ENCODE measurements around the gene GPR158.

The GPR158 gene

DNA sequence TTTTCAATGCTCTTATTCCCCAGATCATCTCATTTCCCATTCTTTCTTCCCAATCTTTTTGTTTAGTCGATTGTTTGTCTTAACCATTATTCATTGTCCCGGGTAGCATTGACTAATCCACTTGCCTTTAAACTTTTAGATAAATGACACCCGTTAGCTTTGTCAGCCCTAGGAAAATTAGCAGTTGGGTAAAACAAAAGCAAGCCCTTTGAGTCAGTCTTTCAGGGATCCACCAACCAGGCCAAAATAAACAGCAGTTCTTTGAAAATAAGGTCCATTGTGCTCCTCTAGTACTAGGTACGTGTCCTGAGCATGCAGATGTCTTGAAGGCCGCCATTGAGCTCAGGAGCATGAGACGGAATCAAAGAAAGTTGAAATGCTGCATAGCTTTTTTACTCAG is 389.6 kb downstream of the GPR158 start:
- H3K36me3 ChIP-seq (replicated peaks in 1 of 2; ENCODE audit: control insufficient read depth in 2 of 2, insufficient read depth in 2 of 2, low read length in 2 of 2), result no peaks in the 10 kb centered on the region
- WGBS, 2 donors (ENCODE audit: extremely low coverage in 2 of 2, insufficient read length in 2 of 2, insufficient replicate concordance in 1 of 2), result no CpG with 5 or more reads among the region's 6 CpGs
- H2BK5ac ChIP-seq (ENCODE audit: low read length), result no peak overlapping the region
- H2AK5ac ChIP-seq (ENCODE audit: low read depth, low read length), result no peak overlapping the region
- no peak overlapping the region for H3K27ac ChIP-seq (replicated peaks; ENCODE audit: low read length)
- H4K8ac ChIP-seq (ENCODE audit: low read depth, low read length), result no peak overlapping the region
- no peak overlapping the region for H3K4me3 ChIP-seq (ENCODE audit: low read length in 2 of 2)
- no peak overlapping the region for H3K9ac ChIP-seq (ENCODE audit: low read depth, low read length, poor library complexity)
- no peak overlapping the region for H2AFZ ChIP-seq (ENCODE audit: low read length)
- H2BK15ac ChIP-seq (ENCODE audit: low read length), result no peak overlapping the region
- no peak overlapping the region for H4K91ac ChIP-seq (ENCODE audit: low read depth, low read length, poor library complexity)
- no peak overlapping the region for H3K18ac ChIP-seq (ENCODE audit: low read length)
- H3K4me2 ChIP-seq (ENCODE audit: insufficient read depth, low read length, poor library complexity, severe bottlenecking), result no peak overlapping the region
- H3K14ac ChIP-seq (ENCODE audit: low read length), result no peak overlapping the region
- no peak overlapping the region for H3K4ac ChIP-seq (ENCODE audit: low read length)
- no peaks in the 10 kb centered on the region for H3K4me1 ChIP-seq (ENCODE audit: control insufficient read depth in 2 of 2, insufficient read depth in 1 of 2, low read depth in 1 of 2, low read length in 2 of 2)
- DNase-seq (ENCODE audit: low spot score), result no peak
- H3K9me3 ChIP-seq (replicated peaks in 1 of 2; ENCODE audit: control insufficient read depth in 2 of 2, insufficient read depth in 1 of 2, low read depth in 1 of 2, low read length in 2 of 2), result no peaks in the 10 kb centered on the region
- H2BK120ac ChIP-seq (ENCODE audit: low read depth, low read length), result no peak overlapping the region
- H2BK12ac ChIP-seq (ENCODE audit: low read length), result no peak overlapping the region
- no peaks in the 10 kb centered on the region for H3K27me3 ChIP-seq (ENCODE audit: control insufficient read depth in 3 of 3, insufficient read depth in 3 of 3, low read depth in 1 of 3, low read length in 3 of 3)
- H3K79me1 ChIP-seq (ENCODE audit: low read depth, low read length), result no peaks in the 10 kb centered on the region
- H3K23ac ChIP-seq (ENCODE audit: low read depth, low read length, poor library complexity), result no peak overlapping the region

DNA sequence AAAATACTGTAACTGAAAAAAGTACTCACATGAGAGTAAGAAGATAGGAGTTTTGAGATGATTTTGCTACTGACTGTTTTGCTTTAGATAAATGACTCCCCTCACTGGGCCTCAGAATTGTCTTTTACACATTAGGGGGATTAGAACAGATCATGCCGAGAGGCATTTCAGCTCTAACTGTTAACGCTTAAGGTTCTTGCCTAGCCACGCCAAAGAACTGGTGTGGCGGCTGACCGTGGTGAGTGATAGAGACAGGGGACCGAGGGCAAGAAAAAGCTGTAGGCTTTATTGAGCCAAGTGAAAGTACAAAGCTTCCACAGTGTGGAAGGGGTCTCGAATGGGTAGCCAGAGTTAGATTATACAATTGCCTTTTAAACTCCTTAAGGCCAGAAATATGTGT is 390.8 kb downstream of the GPR158 start:
- H3K27me3 ChIP-seq (ENCODE audit: control insufficient read depth in 3 of 3, insufficient read depth in 3 of 3, low read depth in 1 of 3, low read length in 3 of 3), result no peaks in the 10 kb centered on the region
- H3K4ac ChIP-seq (ENCODE audit: low read length), result no peak overlapping the region
- no peak overlapping the region for H4K91ac ChIP-seq (ENCODE audit: low read depth, low read length, poor library complexity)
- no peak overlapping the region for H2AFZ ChIP-seq (ENCODE audit: low read length)
- no peak overlapping the region for H3K9ac ChIP-seq (ENCODE audit: low read depth, low read length, poor library complexity)
- H3K4me3 ChIP-seq (ENCODE audit: low read length in 2 of 2), result no peak overlapping the region
- no peak overlapping the region for H2BK12ac ChIP-seq (ENCODE audit: low read length)
- no peak overlapping the region for H3K14ac ChIP-seq (ENCODE audit: low read length)
- H3K4me2 ChIP-seq (ENCODE audit: insufficient read depth, low read length, poor library complexity, severe bottlenecking), result no peak overlapping the region
- H2BK120ac ChIP-seq (ENCODE audit: low read depth, low read length), result no peak overlapping the region
- no peak overlapping the region for H2BK5ac ChIP-seq (ENCODE audit: low read length)
- no peak overlapping the region for H4K8ac ChIP-seq (ENCODE audit: low read depth, low read length)
- H2AK5ac ChIP-seq (ENCODE audit: low read depth, low read length), result no peak overlapping the region
- H3K23ac ChIP-seq (ENCODE audit: low read depth, low read length, poor library complexity), result no peak overlapping the region
- H3K27ac ChIP-seq (replicated peaks; ENCODE audit: low read length), result no peak overlapping the region
- H3K18ac ChIP-seq (ENCODE audit: low read length), result no peak overlapping the region
- H3K36me3 ChIP-seq (replicated peaks in 1 of 2; ENCODE audit: control insufficient read depth in 2 of 2, insufficient read depth in 2 of 2, low read length in 2 of 2), result no peaks in the 10 kb centered on the region
- H3K4me1 ChIP-seq (ENCODE audit: control insufficient read depth in 2 of 2, insufficient read depth in 1 of 2, low read depth in 1 of 2, low read length in 2 of 2), result no peaks in the 10 kb centered on the region
- no peaks in the 10 kb centered on the region for H3K79me1 ChIP-seq (ENCODE audit: low read depth, low read length)
- DNase-seq (ENCODE audit: low spot score), result no peak
- H2BK15ac ChIP-seq (ENCODE audit: low read length), result no peak overlapping the region
- no CpG with 5 or more reads among the region's 7 CpGs for WGBS, 2 donors (ENCODE audit: extremely low coverage in 2 of 2, insufficient read length in 2 of 2, insufficient replicate concordance in 1 of 2)
- H3K9me3 ChIP-seq (replicated peaks in 1 of 2; ENCODE audit: control insufficient read depth in 2 of 2, insufficient read depth in 1 of 2, low read depth in 1 of 2, low read length in 2 of 2), result no peaks in the 10 kb centered on the region

DNA sequence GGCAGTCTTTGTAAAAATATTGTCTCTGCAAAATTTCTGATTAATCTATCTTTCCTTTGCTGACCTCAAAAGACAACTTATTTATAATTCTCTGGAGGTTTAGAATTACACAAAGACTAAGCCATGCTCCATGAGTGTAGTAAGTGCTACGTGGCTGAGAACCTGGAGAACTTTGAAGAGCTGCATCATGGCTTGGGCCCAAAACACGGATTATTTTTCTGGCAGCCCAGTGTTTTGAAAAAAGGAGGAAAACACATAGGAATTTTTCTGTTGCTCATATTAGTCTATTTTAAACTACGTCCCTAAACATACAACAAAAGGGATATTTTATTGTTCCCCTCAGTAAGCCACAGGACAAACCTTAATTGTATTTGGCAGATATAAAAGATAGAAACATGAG is 398.5 kb downstream of the GPR158 start:
- no peak overlapping the region for H2AK5ac ChIP-seq (ENCODE audit: low read depth, low read length)
- H3K18ac ChIP-seq (ENCODE audit: low read length), result no peak overlapping the region
- no peak overlapping the region for H2AFZ ChIP-seq (ENCODE audit: low read length)
- no peaks in the 10 kb centered on the region for H3K4me1 ChIP-seq (ENCODE audit: control insufficient read depth in 2 of 2, insufficient read depth in 1 of 2, low read depth in 1 of 2, low read length in 2 of 2)
- H3K4me3 ChIP-seq (ENCODE audit: low read length in 2 of 2), result no peak overlapping the region
- H2BK15ac ChIP-seq (ENCODE audit: low read length), result no peak overlapping the region
- no CpG with 5 or more reads among the region's 3 CpGs for WGBS, 2 donors (ENCODE audit: extremely low coverage in 2 of 2, insufficient read length in 2 of 2, insufficient replicate concordance in 1 of 2)
- H2BK5ac ChIP-seq (ENCODE audit: low read length), result no peak overlapping the region
- no peak overlapping the region for H4K91ac ChIP-seq (ENCODE audit: low read depth, low read length, poor library complexity)
- no peak overlapping the region for H3K4ac ChIP-seq (ENCODE audit: low read length)
- no peaks in the 10 kb centered on the region for H3K9me3 ChIP-seq (replicated peaks in 1 of 2; ENCODE audit: control insufficient read depth in 2 of 2, insufficient read depth in 1 of 2, low read depth in 1 of 2, low read length in 2 of 2)
- no peaks in the 10 kb centered on the region for H3K27me3 ChIP-seq (ENCODE audit: control insufficient read depth in 3 of 3, insufficient read depth in 3 of 3, low read depth in 1 of 3, low read length in 3 of 3)
- no peak overlapping the region for H3K9ac ChIP-seq (ENCODE audit: low read depth, low read length, poor library complexity)
- no peak overlapping the region for H3K23ac ChIP-seq (ENCODE audit: low read depth, low read length, poor library complexity)
- no peak overlapping the region for H3K27ac ChIP-seq (replicated peaks; ENCODE audit: low read length)
- H3K14ac ChIP-seq (ENCODE audit: low read length), result no peak overlapping the region
- DNase-seq (ENCODE audit: low spot score), result no peak
- H3K36me3 ChIP-seq (replicated peaks in 1 of 2; ENCODE audit: control insufficient read depth in 2 of 2, insufficient read depth in 2 of 2, low read length in 2 of 2), result no peaks in the 10 kb centered on the region
- H4K8ac ChIP-seq (ENCODE audit: low read depth, low read length), result no peak overlapping the region
- no peak overlapping the region for H3K4me2 ChIP-seq (ENCODE audit: insufficient read depth, low read length, poor library complexity, severe bottlenecking)
- no peak overlapping the region for H2BK120ac ChIP-seq (ENCODE audit: low read depth, low read length)
- H2BK12ac ChIP-seq (ENCODE audit: low read length), result no peak overlapping the region
- H3K79me1 ChIP-seq (ENCODE audit: low read depth, low read length), result no peaks in the 10 kb centered on the region

DNA sequence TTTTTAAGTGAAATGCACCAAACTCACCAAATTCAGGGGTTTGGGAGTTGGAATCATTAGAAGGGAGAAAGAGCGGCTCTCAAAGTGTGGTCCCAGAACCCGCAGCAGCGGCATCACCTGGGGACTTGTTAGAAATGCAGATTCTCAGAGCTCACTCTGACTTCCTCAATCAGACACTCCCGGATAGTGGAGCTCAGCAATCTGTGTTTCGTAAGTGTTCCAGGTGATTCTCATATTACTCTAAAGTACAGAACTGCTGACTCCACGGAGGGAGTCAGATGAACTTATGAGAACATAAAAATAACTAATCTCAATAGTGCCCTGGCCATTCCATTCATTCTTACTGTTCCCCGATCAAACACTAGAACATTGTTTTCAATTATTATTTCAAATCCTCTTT is 400.5 kb downstream of the GPR158 start:
- H3K36me3 ChIP-seq (replicated peaks in 1 of 2; ENCODE audit: control insufficient read depth in 2 of 2, insufficient read depth in 2 of 2, low read length in 2 of 2), result no peaks in the 10 kb centered on the region
- H3K4me3 ChIP-seq (ENCODE audit: low read length in 2 of 2), result no peak overlapping the region
- H3K79me1 ChIP-seq (ENCODE audit: low read depth, low read length), result no peaks in the 10 kb centered on the region
- DNase-seq (ENCODE audit: low spot score), result no peak
- H2BK5ac ChIP-seq (ENCODE audit: low read length), result no peak overlapping the region
- no peak overlapping the region for H3K4ac ChIP-seq (ENCODE audit: low read length)
- H3K23ac ChIP-seq (ENCODE audit: low read depth, low read length, poor library complexity), result no peak overlapping the region
- no peaks in the 10 kb centered on the region for H3K27me3 ChIP-seq (ENCODE audit: control insufficient read depth in 3 of 3, insufficient read depth in 3 of 3, low read depth in 1 of 3, low read length in 3 of 3)
- no peak overlapping the region for H2AFZ ChIP-seq (ENCODE audit: low read length)
- WGBS, 2 donors (ENCODE audit: extremely low coverage in 2 of 2, insufficient read length in 2 of 2, insufficient replicate concordance in 1 of 2), result 100% methylated on average over 1 of the region's 7 CpGs; no CpG with 5 or more reads in 1 of the 2 donors
- H3K4me2 ChIP-seq (ENCODE audit: insufficient read depth, low read length, poor library complexity, severe bottlenecking), result no peak overlapping the region
- H4K8ac ChIP-seq (ENCODE audit: low read depth, low read length), result no peak overlapping the region
- no peak overlapping the region for H4K91ac ChIP-seq (ENCODE audit: low read depth, low read length, poor library complexity)
- H3K18ac ChIP-seq (ENCODE audit: low read length), result no peak overlapping the region
- H3K4me1 ChIP-seq (ENCODE audit: control insufficient read depth in 2 of 2, insufficient read depth in 1 of 2, low read depth in 1 of 2, low read length in 2 of 2), result no peaks in the 10 kb centered on the region
- no peak overlapping the region for H3K14ac ChIP-seq (ENCODE audit: low read length)
- no peak overlapping the region for H3K27ac ChIP-seq (replicated peaks; ENCODE audit: low read length)
- H2BK120ac ChIP-seq (ENCODE audit: low read depth, low read length), result no peak overlapping the region
- no peak overlapping the region for H2BK15ac ChIP-seq (ENCODE audit: low read length)
- H3K9ac ChIP-seq (ENCODE audit: low read depth, low read length, poor library complexity), result no peak overlapping the region
- no peaks in the 10 kb centered on the region for H3K9me3 ChIP-seq (replicated peaks in 1 of 2; ENCODE audit: control insufficient read depth in 2 of 2, insufficient read depth in 1 of 2, low read depth in 1 of 2, low read length in 2 of 2)
- H2AK5ac ChIP-seq (ENCODE audit: low read depth, low read length), result no peak overlapping the region
- no peak overlapping the region for H2BK12ac ChIP-seq (ENCODE audit: low read length)
